AG04450 (cell line): Measurements from ENCODE around the gene OSGEPL1. TPM values are rescaled to one million over a fixed set of nuclear protein-coding genes. Genes with fewer than 3 reads are reported as not detected.

Source experiments
- CTCF ChIA-PET: fragments of 300-600, 350-600 bp; formaldehyde crosslinking; extraction: SDS; loops from one replicate; lab custom pipeline; 2022; ENCODE audit warnings: antibody characterized with exemption, inconsistent platforms; lab: Charles Lee
- POLR2A ChIA-PET: fragments of 350-600 bp; formaldehyde crosslinking; extraction: SDS; loops from one replicate; lab custom pipeline; 2021; ENCODE audit warnings: antibody characterized with exemption, inconsistent platforms; lab: Yijun Ruan, JAX
- DNase-seq: peaks from one replicate; pipeline ENCODE4 v3.0.0-alpha.2; 2011; ENCODE audit warnings: low read depth, low spot score
- H3K27ac ChIP-seq: one replicate; pipeline ENCODE4 v1.5.1; 2012; ENCODE audit warnings: low read depth, low read length, control low read depth
- H3K27me3 ChIP-seq: one replicate; pipeline ENCODE4 v1.6.0; 2012; ENCODE audit warnings: low read length; ENCODE audit not compliant: control insufficient read depth, insufficient read depth
- H3K4me3 ChIP-seq: 2 replicates; pipeline ENCODE4 v1.5.1; 2011; ENCODE audit warnings: mild to moderate bottlenecking, low read depth, low read length, control low read depth
- H3K9me3 ChIP-seq: 2 replicates; pipeline ENCODE4 v1.5.1; 2012; ENCODE audit warnings: low read length; ENCODE audit not compliant: control insufficient read depth, insufficient read depth
- polyA plus RNA-seq: library from polyadenylated mRNA; depleted of rRNA; stranded (reverse); fragments of >200 nt; gene quantifications from 2 replicates; pipeline ENCODE4 v1.2.3, GENCODE V29; 2011
- TF ChIP-seq, protein P1 (sequence below): IDR thresholded peaks from 2 replicates; pipeline ENCODE4 v1.5.1; 2011; ENCODE audit warnings: low read depth, low read length, control low read depth, inconsistent platforms

Gene OSGEPL1
- polyA plus RNA-seq, 1 experiment: 6.0 TPM

DNA sequence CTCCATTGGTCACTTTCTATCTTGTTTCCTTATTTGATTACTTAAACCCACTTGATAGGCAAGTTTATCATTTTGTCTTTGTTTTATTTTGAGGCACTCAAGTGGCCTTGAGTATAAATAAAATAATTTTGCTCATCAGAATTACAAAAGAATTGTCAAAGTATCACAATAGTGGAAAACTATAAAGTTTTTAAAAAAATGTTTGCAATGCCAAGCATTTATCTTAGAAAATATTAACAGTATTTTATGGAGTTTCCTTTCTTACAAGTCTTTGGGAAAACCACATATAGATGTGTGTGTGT, 36.4 kb upstream of the OSGEPL1 start:
- Histone ChIP-seq H3K27me3 (no peaks in the 10 kb centered on the region), H3K4me3 (no peak overlapping the region), H3K9me3 (no peaks in the 10 kb centered on the region), H3K27ac (no peak overlapping the region)
- POLR2A ChIA-PET: interaction anchor here (0.6 kb wide), 1 partner anchor 21 kb away, joined by 3 read pairs; no protein-coding TSS in a partner anchor
- CTCF ChIA-PET: interaction anchor here (0.6 to 3.3 kb wide), 32 partner anchors 9 to 508 kb away, joined by 3 to 82 read pairs (median 4); partner anchors contain the start of genes MSTN, ORMDL1, OSGEPL1 and PMS1
- TF ChIP-seq, protein P1, sequence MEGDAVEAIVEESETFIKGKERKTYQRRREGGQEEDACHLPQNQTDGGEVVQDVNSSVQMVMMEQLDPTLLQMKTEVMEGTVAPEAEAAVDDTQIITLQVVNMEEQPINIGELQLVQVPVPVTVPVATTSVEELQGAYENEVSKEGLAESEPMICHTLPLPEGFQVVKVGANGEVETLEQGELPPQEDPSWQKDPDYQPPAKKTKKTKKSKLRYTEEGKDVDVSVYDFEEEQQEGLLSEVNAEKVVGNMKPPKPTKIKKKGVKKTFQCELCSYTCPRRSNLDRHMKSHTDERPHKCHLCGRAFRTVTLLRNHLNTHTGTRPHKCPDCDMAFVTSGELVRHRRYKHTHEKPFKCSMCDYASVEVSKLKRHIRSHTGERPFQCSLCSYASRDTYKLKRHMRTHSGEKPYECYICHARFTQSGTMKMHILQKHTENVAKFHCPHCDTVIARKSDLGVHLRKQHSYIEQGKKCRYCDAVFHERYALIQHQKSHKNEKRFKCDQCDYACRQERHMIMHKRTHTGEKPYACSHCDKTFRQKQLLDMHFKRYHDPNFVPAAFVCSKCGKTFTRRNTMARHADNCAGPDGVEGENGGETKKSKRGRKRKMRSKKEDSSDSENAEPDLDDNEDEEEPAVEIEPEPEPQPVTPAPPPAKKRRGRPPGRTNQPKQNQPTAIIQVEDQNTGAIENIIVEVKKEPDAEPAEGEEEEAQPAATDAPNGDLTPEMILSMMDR: no peak
- no peak for DNase-seq

DNA sequence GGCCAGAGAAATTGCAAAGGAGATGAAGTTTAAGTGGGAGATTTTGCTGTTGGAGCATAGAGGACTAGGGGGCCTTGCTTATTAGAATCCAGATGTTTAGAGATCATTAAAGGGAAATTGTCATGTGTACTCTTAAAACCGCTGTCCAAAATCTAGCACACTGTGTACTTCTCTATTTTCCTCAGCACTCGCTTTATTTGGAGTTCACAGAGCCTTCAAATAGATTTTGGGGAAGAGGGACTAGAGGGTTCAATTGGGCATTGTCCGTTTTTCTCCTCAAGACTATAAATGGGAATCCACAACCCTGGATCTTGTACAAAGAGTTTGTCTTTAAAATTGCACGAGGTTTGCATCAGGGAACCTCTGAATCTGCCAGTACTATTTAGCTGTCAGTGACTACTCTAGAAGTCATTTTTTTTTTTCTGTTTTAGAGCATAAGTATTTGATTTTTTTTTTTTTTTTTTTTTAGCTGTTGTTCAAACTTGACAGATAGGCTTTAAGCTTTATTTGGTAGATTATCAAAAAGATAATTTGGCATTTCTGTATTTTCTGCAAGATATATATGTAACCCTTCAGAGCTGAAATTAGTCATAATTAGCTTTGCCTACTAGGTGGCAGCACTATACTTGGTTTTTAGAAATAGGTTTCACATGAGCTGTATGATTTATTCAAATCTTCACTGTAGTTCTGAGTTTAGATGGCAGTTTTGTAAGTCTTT, 35.9 kb upstream of the OSGEPL1 start:
- TF ChIP-seq, protein P1: peak; percentile 63
- ChIA-PET POLR2A (interaction anchor here (0.6 kb wide), 1 partner anchor 22 kb away, joined by 3 read pairs; no protein-coding TSS in a partner anchor), CTCF (interaction anchor here (0.6 to 3.3 kb wide), 34 partner anchors 8 to 509 kb away, joined by 3 to 82 read pairs (median 4); partner anchors contain the start of genes MSTN, ORMDL1, OSGEPL1 and PMS1)
- Histone ChIP-seq H3K9me3 (no peaks in the 10 kb centered on the region), H3K27me3 (no peaks in the 10 kb centered on the region), H3K27ac (no peak overlapping the region), H3K4me3 (no peak overlapping the region)
- no peak for DNase-seq

DNA sequence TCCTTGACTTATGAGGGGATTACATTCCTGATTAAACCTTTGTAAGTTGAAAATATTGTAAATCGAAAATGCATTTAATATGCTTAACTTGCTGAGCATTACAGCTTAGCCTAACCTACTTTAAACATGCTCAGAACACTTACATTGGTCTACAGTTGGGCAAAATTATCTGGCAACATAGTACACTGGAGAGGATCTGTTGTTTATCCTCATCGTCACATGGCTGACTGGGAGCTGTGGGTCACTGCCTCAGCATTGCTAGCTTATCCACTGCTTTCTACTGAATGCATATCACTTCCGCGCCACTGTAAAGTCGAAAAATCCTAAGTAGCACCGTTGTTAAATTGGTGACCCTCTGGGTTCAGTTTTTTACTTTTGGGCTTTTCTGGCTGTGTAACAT, 35.3 kb upstream of the OSGEPL1 start:
- TF ChIP-seq, protein P1: no peak
- CTCF ChIA-PET: interaction anchor here (0.7 to 3.3 kb wide), 14 partner anchors 11 to 479 kb away, joined by 3 to 82 read pairs (median 4); partner anchors contain the start of genes ORMDL1 and PMS1
- Histone ChIP-seq H3K9me3 (no peaks in the 10 kb centered on the region), H3K4me3 (no peak overlapping the region), H3K27me3 (no peaks in the 10 kb centered on the region), H3K27ac (no peak overlapping the region)
- POLR2A ChIA-PET: no interaction called here
- DNase-seq: no peak

DNA sequence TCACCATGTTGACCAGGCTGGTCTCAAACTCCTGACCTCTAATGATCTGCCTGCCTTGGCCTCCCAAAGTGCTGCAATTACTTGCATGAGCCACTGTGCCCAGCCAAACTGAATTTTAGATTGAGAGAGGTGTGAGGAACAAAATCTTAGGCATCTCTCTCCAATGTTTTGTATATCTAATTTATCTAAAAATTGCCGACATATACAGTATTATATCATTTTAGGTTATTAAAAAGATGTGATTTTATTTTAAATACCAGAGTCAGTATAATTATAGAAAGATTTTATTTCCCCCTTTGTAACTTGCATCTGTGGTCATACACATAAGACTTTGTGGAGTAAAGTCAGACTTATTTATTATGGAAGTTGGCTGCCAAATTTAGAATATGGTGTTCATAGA, 31.7 kb upstream of the OSGEPL1 start:
- no peaks in the 10 kb centered on the region for H3K9me3 ChIP-seq
- ChIA-PET POLR2A (no interaction called here), CTCF (interaction anchor here (1.5 kb wide), 1 partner anchor 275 kb away, joined by 5 read pairs; no protein-coding TSS in a partner anchor)
- no peaks in the 10 kb centered on the region for H3K27me3 ChIP-seq
- TF ChIP-seq, protein P1: no peak
- no peak for DNase-seq
- no peak overlapping the region for H3K4me3 ChIP-seq
- no peak overlapping the region for H3K27ac ChIP-seq
